ENCODE measurements around the gene EVI2A. TPM values are rescaled to one million over a fixed set of nuclear protein-coding genes. Genes with fewer than 3 reads are reported as not detected.

EVI2A gene
- total and polyA plus RNA-seq, 10 of the 15 experiments (the other 5 are each of a cell fraction or from before 2014, with no cell fraction given) = 4.6 to 78.3 (median 25.7) TPM

DNA sequence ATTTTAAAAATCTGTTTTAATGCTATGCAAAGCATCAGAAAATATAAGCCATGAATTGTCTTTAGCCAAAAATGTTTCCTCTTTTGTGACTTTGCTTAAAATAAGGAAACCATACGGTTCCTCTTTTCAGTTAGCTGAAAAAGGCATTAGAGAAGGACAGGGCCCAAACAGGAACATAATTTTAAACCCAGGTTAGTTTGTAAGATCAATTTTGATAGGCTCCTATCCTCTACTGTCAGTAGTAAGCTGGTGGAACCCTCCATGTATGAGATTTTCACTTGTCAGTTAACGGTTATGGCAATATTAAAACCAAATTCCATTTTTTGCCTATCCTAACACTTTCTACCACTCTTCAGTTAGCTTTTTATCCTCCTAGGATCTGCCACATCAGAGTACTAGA, 11.9 kb downstream of the EVI2A start (continued):
- TF ChIP-seq, protein P1, sequence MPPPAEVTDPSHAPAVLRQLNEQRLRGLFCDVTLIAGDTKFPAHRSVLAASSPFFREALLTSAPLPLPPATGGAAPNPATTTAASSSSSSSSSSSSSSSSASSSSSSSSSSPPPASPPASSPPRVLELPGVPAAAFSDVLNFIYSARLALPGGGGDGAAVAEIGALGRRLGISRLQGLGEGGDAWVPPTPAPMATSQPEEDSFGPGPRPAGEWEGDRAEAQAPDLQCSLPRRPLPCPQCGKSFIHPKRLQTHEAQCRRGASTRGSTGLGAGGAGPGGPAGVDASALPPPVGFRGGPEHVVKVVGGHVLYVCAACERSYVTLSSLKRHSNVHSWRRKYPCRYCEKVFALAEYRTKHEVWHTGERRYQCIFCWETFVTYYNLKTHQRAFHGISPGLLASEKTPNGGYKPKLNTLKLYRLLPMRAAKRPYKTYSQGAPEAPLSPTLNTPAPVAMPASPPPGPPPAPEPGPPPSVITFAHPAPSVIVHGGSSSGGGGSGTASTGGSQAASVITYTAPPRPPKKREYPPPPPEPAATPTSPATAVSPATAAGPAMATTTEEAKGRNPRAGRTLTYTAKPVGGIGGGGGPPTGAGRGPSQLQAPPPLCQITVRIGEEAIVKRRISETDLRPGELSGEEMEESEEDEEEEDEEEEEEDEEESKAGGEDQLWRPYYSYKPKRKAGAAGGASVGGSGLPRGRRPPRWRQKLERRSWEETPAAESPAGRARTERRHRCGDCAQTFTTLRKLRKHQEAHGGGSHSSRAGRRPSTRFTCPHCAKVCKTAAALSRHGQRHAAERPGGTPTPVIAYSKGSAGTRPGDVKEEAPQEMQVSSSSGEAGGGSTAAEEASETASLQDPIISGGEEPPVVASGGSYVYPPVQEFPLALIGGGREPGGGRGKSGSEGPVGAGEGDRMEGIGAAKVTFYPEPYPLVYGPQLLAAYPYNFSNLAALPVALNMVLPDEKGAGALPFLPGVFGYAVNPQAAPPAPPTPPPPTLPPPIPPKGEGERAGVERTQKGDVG (CRISPR knock-in tag; IDR thresholded peaks at IDR 0.05) = no peak
- TF ChIP-seq TCF3 (IDR thresholded peaks at IDR 0.05; ENCODE audit: borderline replicate concordance, insufficient read depth, low read depth, low read length) = no peak
- TF ChIP-seq MEF2A (IDR thresholded peaks at IDR 0.05; ENCODE audit: insufficient read depth, low read depth, low read length) = 0 out of 2 replicates have a peak, but pooled peaks have one; percentile 47
- TF ChIP-seq, protein P2, sequence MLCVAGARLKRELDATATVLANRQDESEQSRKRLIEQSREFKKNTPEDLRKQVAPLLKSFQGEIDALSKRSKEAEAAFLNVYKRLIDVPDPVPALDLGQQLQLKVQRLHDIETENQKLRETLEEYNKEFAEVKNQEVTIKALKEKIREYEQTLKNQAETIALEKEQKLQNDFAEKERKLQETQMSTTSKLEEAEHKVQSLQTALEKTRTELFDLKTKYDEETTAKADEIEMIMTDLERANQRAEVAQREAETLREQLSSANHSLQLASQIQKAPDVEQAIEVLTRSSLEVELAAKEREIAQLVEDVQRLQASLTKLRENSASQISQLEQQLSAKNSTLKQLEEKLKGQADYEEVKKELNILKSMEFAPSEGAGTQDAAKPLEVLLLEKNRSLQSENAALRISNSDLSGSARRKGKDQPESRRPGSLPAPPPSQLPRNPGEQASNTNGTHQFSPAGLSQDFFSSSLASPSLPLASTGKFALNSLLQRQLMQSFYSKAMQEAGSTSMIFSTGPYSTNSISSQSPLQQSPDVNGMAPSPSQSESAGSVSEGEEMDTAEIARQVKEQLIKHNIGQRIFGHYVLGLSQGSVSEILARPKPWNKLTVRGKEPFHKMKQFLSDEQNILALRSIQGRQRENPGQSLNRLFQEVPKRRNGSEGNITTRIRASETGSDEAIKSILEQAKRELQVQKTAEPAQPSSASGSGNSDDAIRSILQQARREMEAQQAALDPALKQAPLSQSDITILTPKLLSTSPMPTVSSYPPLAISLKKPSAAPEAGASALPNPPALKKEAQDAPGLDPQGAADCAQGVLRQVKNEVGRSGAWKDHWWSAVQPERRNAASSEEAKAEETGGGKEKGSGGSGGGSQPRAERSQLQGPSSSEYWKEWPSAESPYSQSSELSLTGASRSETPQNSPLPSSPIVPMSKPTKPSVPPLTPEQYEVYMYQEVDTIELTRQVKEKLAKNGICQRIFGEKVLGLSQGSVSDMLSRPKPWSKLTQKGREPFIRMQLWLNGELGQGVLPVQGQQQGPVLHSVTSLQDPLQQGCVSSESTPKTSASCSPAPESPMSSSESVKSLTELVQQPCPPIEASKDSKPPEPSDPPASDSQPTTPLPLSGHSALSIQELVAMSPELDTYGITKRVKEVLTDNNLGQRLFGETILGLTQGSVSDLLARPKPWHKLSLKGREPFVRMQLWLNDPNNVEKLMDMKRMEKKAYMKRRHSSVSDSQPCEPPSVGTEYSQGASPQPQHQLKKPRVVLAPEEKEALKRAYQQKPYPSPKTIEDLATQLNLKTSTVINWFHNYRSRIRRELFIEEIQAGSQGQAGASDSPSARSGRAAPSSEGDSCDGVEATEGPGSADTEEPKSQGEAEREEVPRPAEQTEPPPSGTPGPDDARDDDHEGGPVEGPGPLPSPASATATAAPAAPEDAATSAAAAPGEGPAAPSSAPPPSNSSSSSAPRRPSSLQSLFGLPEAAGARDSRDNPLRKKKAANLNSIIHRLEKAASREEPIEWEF (IDR thresholded peaks at IDR 0.05; ENCODE audit: insufficient replicate concordance, low read depth, low read length) = peak; percentile 17
- TF ChIP-seq IKZF2 (IDR thresholded peaks at IDR 0.05) = peak; percentile 17 to 38; a peak in 2 of 4 replicates
- TF ChIP-seq SREBF2 (IDR thresholded peaks at IDR 0.05; ENCODE audit: low read length) = peak; percentile 66

All from GM12878 (cell line).